Adrenal gland (tissue), 5 donors: ENCODE data around the gene NUP85.
"Not testable (repeated sequence)": the region's sequence is repeated elsewhere in the genome, so short reads cannot be mapped to it uniquely, and the experiment has no call there.

ENCODE experiments used
- POLR2A ChIP-seq, 2 donors: fragments of 450-650 bp; IDR thresholded peaks; one replicate each; pipeline ENCODE4 v1.6.1; 2017; ENCODE audit warnings: antibody characterized with exemption in 2 of 2, mild to moderate bottlenecking in 2 of 2, moderate library complexity in 1 of 2
- TF ChIP-seq, protein P1 (sequence below), 6 experiments: fragments of 450-650 bp in 4 of 6; fragments of 200-600 bp in 2 of 6; sonication (generic) in 1 of 6; IDR thresholded peaks; 1 replicate in 5 of 6; 2 replicates in 1 of 6; pipeline versions ENCODE4 v1.5.1 to v1.8.0; 2016 to 2021; ENCODE audit warnings: antibody characterized with exemption in 6 of 6, mild to moderate bottlenecking in 2 of 6, moderate library complexity in 1 of 6
- donor health status: DM: no; HTN: no; CAD: no.

DNA sequence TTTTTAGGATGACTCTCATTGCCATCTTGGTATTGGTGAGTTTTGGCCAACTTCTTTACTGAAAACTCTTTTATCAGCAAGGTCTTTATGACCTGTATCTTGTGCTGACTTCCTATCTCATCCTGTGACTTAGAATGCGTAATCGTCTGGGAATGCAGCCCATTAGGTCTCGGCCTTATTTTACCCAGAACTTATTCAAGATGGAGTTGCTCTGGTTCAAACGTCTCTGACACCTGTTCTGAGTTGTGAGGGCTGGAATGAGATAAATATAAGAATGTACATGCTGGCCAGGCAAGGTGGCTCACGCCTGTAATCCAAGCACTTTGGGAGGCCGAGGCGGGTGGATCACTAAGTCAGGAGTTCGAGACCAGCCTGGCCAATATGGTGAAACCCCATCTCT, 47.0 kb upstream of the NUP85 start:
- TF ChIP-seq POLR2A (IDR thresholded peaks at IDR 0.05), result not testable (repeated sequence)
- TF ChIP-seq, protein P1, sequence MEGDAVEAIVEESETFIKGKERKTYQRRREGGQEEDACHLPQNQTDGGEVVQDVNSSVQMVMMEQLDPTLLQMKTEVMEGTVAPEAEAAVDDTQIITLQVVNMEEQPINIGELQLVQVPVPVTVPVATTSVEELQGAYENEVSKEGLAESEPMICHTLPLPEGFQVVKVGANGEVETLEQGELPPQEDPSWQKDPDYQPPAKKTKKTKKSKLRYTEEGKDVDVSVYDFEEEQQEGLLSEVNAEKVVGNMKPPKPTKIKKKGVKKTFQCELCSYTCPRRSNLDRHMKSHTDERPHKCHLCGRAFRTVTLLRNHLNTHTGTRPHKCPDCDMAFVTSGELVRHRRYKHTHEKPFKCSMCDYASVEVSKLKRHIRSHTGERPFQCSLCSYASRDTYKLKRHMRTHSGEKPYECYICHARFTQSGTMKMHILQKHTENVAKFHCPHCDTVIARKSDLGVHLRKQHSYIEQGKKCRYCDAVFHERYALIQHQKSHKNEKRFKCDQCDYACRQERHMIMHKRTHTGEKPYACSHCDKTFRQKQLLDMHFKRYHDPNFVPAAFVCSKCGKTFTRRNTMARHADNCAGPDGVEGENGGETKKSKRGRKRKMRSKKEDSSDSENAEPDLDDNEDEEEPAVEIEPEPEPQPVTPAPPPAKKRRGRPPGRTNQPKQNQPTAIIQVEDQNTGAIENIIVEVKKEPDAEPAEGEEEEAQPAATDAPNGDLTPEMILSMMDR (IDR thresholded peaks at IDR 0.05), result not testable (repeated sequence)
